GM23338 (cell line): Measurements from ENCODE around the gene LMAN1L. TPM values are rescaled to one million over a fixed set of nuclear protein-coding genes. Genes with fewer than 3 reads are reported as not detected.

Source experiments
- ATAC-seq: fragments of 200-7000 bp; cut with Tn5 transposase; 3 replicates; pipeline ENCODE4 v1.9.1; 2020
- DNase-seq: peaks from one replicate; pipeline ENCODE4 v3.0.0-alpha.2; 2015; ENCODE audit warnings: low spot score
- H2AFZ ChIP-seq: fragments of 200-600 bp; sonication (generic); 2 replicates; pipeline ENCODE4 v1.8.0; 2016; ENCODE audit warnings: antibody characterized with exemption, mild to moderate bottlenecking, moderate library complexity
- H3F3A ChIP-seq: fragments of 200-600 bp; sonication (generic); replicated peaks from 2 replicates; pipeline ENCODE4 v1.8.0; 2017; ENCODE audit warnings: antibody characterized with exemption, mixed run types, low read depth
- H3K27ac ChIP-seq: fragments of 200-600 bp; sonication (generic); 2 replicates; pipeline ENCODE4 v1.6.1; 2016; ENCODE audit warnings: low read depth
- H3K27me3 ChIP-seq: fragments of 200-600 bp; sonication (generic); 2 replicates; pipeline ENCODE4 v1.8.0; 2016; ENCODE audit warnings: mild to moderate bottlenecking, mixed run types, moderate library complexity; ENCODE audit not compliant: insufficient read depth
- H3K36me3 ChIP-seq: fragments of 200-600 bp; sonication (generic); 2 replicates; pipeline ENCODE4 v1.8.0; 2016; ENCODE audit warnings: mild to moderate bottlenecking; ENCODE audit not compliant: insufficient read depth
- H3K4me1 ChIP-seq: fragments of 200-600 bp; sonication (generic); 2 replicates; pipeline ENCODE4 v1.8.0; 2016; ENCODE audit warnings: mild to moderate bottlenecking, moderate library complexity; ENCODE audit not compliant: insufficient read depth
- H3K4me2 ChIP-seq: fragments of 200-600 bp; sonication (generic); 2 replicates; pipeline ENCODE4 v1.7.1; 2017; ENCODE audit warnings: mixed run types
- H3K4me3 ChIP-seq: fragments of 200-600 bp; sonication (generic); 2 replicates; pipeline ENCODE4 v1.6.1; 2016; ENCODE audit warnings: mixed run types
- H3K79me2 ChIP-seq: fragments of 200-600 bp; sonication (generic); replicated peaks from 2 replicates; pipeline ENCODE4 v1.8.0; 2017; ENCODE audit warnings: mild to moderate bottlenecking; ENCODE audit not compliant: insufficient read depth
- H3K9me2 ChIP-seq: fragments of 200-600 bp; sonication (generic); 2 replicates; pipeline ENCODE4 v1.8.0; 2017; ENCODE audit not compliant: insufficient read depth
- H4K20me1 ChIP-seq: fragments of 200-600 bp; sonication (generic); replicated peaks from 2 replicates; pipeline ENCODE4 v1.8.0; 2017; ENCODE audit warnings: mild to moderate bottlenecking; ENCODE audit not compliant: insufficient read depth
- H3K27ac Mint-ChIP-seq: 2 replicates; pipeline ENCODE4 v1.8.0; 2020; ENCODE audit warnings: inconsistent platforms, mild to moderate bottlenecking, moderate library complexity, mixed read lengths
- H3K27me3 Mint-ChIP-seq: 3 replicates; pipeline ENCODE4 v1.8.0; 2022; ENCODE audit warnings: low read depth, mild to moderate bottlenecking, moderate library complexity, mixed read lengths, inconsistent platforms; ENCODE audit not compliant: insufficient read depth, poor library complexity
- H3K36me3 Mint-ChIP-seq: 3 replicates; pipeline ENCODE4 v1.8.0; 2021; ENCODE audit warnings: low read depth, mild to moderate bottlenecking, inconsistent platforms, moderate library complexity, mixed read lengths
- H3K4me1 Mint-ChIP-seq: 3 replicates; pipeline ENCODE4 v1.8.0; 2020; ENCODE audit warnings: mild to moderate bottlenecking, inconsistent platforms, mixed read lengths
- H3K4me3 Mint-ChIP-seq: 3 replicates; pipeline ENCODE4 v1.8.0; 2021; ENCODE audit warnings: moderate library complexity, mild to moderate bottlenecking, inconsistent platforms, mixed read lengths
- H3K9me3 Mint-ChIP-seq: 3 replicates; pipeline ENCODE4 v1.8.0; 2020; ENCODE audit warnings: moderate library complexity, mild to moderate bottlenecking, inconsistent platforms, mixed read lengths
- CREB1 ChIP-seq: fragments of 250-450 bp; sonication (Bioruptor Pico); IDR thresholded peaks from 2 replicates; pipeline ENCODE4 v1.5.0; 2020; ENCODE audit warnings: low read depth, mild to moderate bottlenecking, moderate library complexity
- CTCF ChIP-seq, 2 experiments: fragments of 200-600 bp in 1 of 2; sonication (generic) in 1 of 2; conservative IDR thresholded peaks; 2 replicates each; pipeline versions ENCODE4 v1.5.1 to v1.6.1; 2016 to 2017; ENCODE audit warnings: antibody characterized with exemption in 2 of 2, low read depth in 2 of 2, mild to moderate bottlenecking in 2 of 2, moderate library complexity in 1 of 2
- ETS1 ChIP-seq: IDR thresholded peaks from 2 replicates; pipeline ENCODE4 v1.6.1; 2016; ENCODE audit warnings: antibody characterized with exemption
- EZH2 ChIP-seq: fragments of 200-600 bp; sonication (generic); IDR thresholded peaks from one replicate; pipeline ENCODE4 v1.8.0; 2017; ENCODE audit warnings: antibody characterized with exemption, mild to moderate bottlenecking, low read depth; ENCODE audit not compliant: unreplicated experiment
- EZH2phosphoT487 ChIP-seq: fragments of 200-600 bp; sonication (generic); IDR thresholded peaks from one replicate; pipeline ENCODE4 v1.8.1; 2018; ENCODE audit warnings: antibody characterized with exemption; ENCODE audit not compliant: unreplicated experiment
- JUNB ChIP-seq: IDR thresholded peaks from one replicate; pipeline ENCODE4 v1.6.1; 2016; ENCODE audit warnings: antibody characterized with exemption; ENCODE audit not compliant: unreplicated experiment
- NANOG ChIP-seq: IDR thresholded peaks from 2 replicates; pipeline ENCODE4 v1.6.1; 2016; ENCODE audit warnings: antibody characterized with exemption, borderline replicate concordance
- POLR2AphosphoS5 ChIP-seq: IDR thresholded peaks from 2 replicates; pipeline ENCODE4 v1.6.1; 2016; ENCODE audit warnings: antibody characterized with exemption, low read depth
- REST ChIP-seq: IDR thresholded peaks from one replicate; pipeline ENCODE4 v1.6.1; 2018; ENCODE audit warnings: antibody characterized with exemption; ENCODE audit not compliant: unreplicated experiment
- STAT1 ChIP-seq: IDR thresholded peaks from one replicate; pipeline ENCODE4 v1.6.1; 2016; ENCODE audit warnings: antibody characterized with exemption; ENCODE audit not compliant: unreplicated experiment
- ZNF114 ChIP-seq: fragments of 250-450 bp; sonication (Bioruptor Pico); IDR thresholded peaks from 2 replicates; pipeline ENCODE4 v1.5.0; 2020; ENCODE audit warnings: mild to moderate bottlenecking, moderate library complexity
- ZNF331 ChIP-seq: fragments of 250-450 bp; sonication (Bioruptor Pico); IDR thresholded peaks from 2 replicates; pipeline ENCODE4 v1.5.0; 2020; ENCODE audit warnings: low read depth, mild to moderate bottlenecking, moderate library complexity
- ZNF462 ChIP-seq: fragments of 250-450 bp; sonication (Bioruptor Pico); IDR thresholded peaks from 2 replicates; pipeline ENCODE4 v1.5.0; 2020; ENCODE audit warnings: mild to moderate bottlenecking, moderate library complexity
- polyA plus RNA-seq: library from polyadenylated mRNA; unstranded; fragments of >200 nt; fragmentation: Nextera tagmentation; extraction: Ambion mirVana; gene quantifications from 2 replicates; pipeline ENCODE4 v1.2.1, GENCODE V29; 2016
- total RNA-seq: library from RNA; depleted of rRNA; stranded (reverse); fragments of >200 nt; shearing (Covaris generic); gene quantifications from 2 replicates; pipeline ENCODE4 v1.2.3, GENCODE V29; 2014

The LMAN1L gene
- total and polyA plus RNA-seq, 2 experiments from 2014 or later = not detected

- no peak for ATAC-seq
- Histone ChIP-seq H4K20me1 (no peaks in the 10 kb centered on the region), H3K27ac (no peak overlapping the region), H3K27me3 (no peaks in the 10 kb centered on the region), H3K4me2 (no peak overlapping the region), H3K9me2 (no peaks in the 10 kb centered on the region), H2AFZ (no peak overlapping the region), H3K36me3 (no peaks in the 10 kb centered on the region; the same call in 1 of the 2 replicates), H3K4me3 (no peak overlapping the region), H3K79me2 (no peaks in the 10 kb centered on the region), H3K4me1 (peaks cover 3% of the 10 kb centered on the region; the same call in 1 of the 2 replicates), H3F3A (no peaks in the 10 kb centered on the region)
- Mint-ChIP-seq H3K27me3 (no peaks in the 10 kb centered on the region), H3K36me3 (peaks cover 19% of the 10 kb centered on the region), H3K27ac (no peak overlapping the region), H3K4me1 (peaks cover 7% of the 10 kb centered on the region), H3K9me3 (no peaks in the 10 kb centered on the region), H3K4me3 (no peak overlapping the region)
- TF ChIP-seq ZNF462 (no peak), EZH2 (no peak), POLR2AphosphoS5 (no peak), CREB1 (CRISPR knock-in tag) (no peak), CTCF (conservative IDR thresholded peaks at IDR 0.05; ENCODE audit: low read depth in 2 of 2) (no peak), STAT1 (no peak), NANOG (no peak), ETS1 (no peak), EZH2phosphoT487 (no peak), JUNB (no peak), ZNF331 (CRISPR knock-in tag) (no peak), REST (no peak), ZNF114 (no peak)
- no peak for DNase-seq
Measured at GRCh38 chr15:74802862-74803447, 9.7 kb upstream of the LMAN1L start.
